ENCODE results near the gene DHRSX. TPM values are rescaled to one million over a fixed set of nuclear protein-coding genes. Genes with fewer than 3 reads are reported as not detected.

The DHRSX gene
- total RNA-seq, 2 donors from 2014 or later, result 24.2 to 37.1 TPM

GRCh38 chrX:2311501-2311900, 189.3 kb downstream of the DHRSX start:
- Histone ChIP-seq H3K4me1 (replicated peaks) (no peaks in the 10 kb centered on the region), H3K9me3 (no peaks in the 10 kb centered on the region), H3K4me3 (no peak overlapping the region), H3K36me3 (no peaks in the 10 kb centered on the region), H3K27ac (no peak overlapping the region), H3K27me3 (replicated peaks; ENCODE audit: insufficient read depth) (no peaks in the 10 kb centered on the region)
- 43% methylated on average over 11 of the region's 11 CpGs for WGBS
- no peak for DNase-seq (ENCODE audit: low spot score)
- TF ChIP-seq POLR2A (IDR thresholded peaks at IDR 0.05) (no peak), CTCF (IDR thresholded peaks at IDR 0.05) (no peak), POLR2AphosphoS5 (IDR thresholded peaks at IDR 0.05) (no peak)
- intact Hi-C loops (cut with DNase I), result no loop called here

GRCh38 chrX:2301901-2302300, 198.9 kb downstream of the DHRSX start:
- DNase-seq (ENCODE audit: low spot score), result no peak
- TF ChIP-seq POLR2A (IDR thresholded peaks at IDR 0.05) (no peak), POLR2AphosphoS5 (IDR thresholded peaks at IDR 0.05) (no peak), CTCF (IDR thresholded peaks at IDR 0.05) (no peak)
- 87% methylated on average over 6 of the region's 6 CpGs for WGBS
- Histone ChIP-seq H3K4me3 (no peak overlapping the region), H3K9me3 (no peaks in the 10 kb centered on the region), H3K36me3 (no peaks in the 10 kb centered on the region), H3K27me3 (replicated peaks; ENCODE audit: insufficient read depth) (no peaks in the 10 kb centered on the region), H3K4me1 (replicated peaks) (no peaks in the 10 kb centered on the region), H3K27ac (no peak overlapping the region)
- intact Hi-C loops (cut with DNase I), result no loop called here

- H3K27ac ChIP-seq, result no peak overlapping the region
- intact Hi-C loops (cut with DNase I), result no loop called here
- DNase-seq (ENCODE audit: low spot score), result no peak
- H3K27me3 ChIP-seq (replicated peaks; ENCODE audit: insufficient read depth), result no peaks in the 10 kb centered on the region
- H3K9me3 ChIP-seq, result no peaks in the 10 kb centered on the region
- H3K36me3 ChIP-seq, result no peaks in the 10 kb centered on the region
- 49% methylated on average over 4 of the region's 4 CpGs for WGBS
- no peak for TF ChIP-seq CTCF (IDR thresholded peaks at IDR 0.05)
- no peak for TF ChIP-seq POLR2A (IDR thresholded peaks at IDR 0.05)
- no peak for TF ChIP-seq POLR2AphosphoS5 (IDR thresholded peaks at IDR 0.05)
- no peak overlapping the region for H3K4me3 ChIP-seq
- no peaks in the 10 kb centered on the region for H3K4me1 ChIP-seq (replicated peaks)
Measured at GRCh38 chrX:2299871-2300270, 200.9 kb downstream of the DHRSX start.

- H3K4me3 ChIP-seq, result no peak overlapping the region
- TF ChIP-seq POLR2AphosphoS5 (IDR thresholded peaks at IDR 0.05) (no peak), CTCF (IDR thresholded peaks at IDR 0.05) (no peak), POLR2A (IDR thresholded peaks at IDR 0.05) (no peak)
- H3K9me3 ChIP-seq, result no peaks in the 10 kb centered on the region
- no peaks in the 10 kb centered on the region for H3K27me3 ChIP-seq (replicated peaks; ENCODE audit: insufficient read depth)
- H3K4me1 ChIP-seq (replicated peaks), result no peaks in the 10 kb centered on the region
- H3K36me3 ChIP-seq, result no peaks in the 10 kb centered on the region
- intact Hi-C loops (cut with DNase I), result loop anchor here (5.0 kb wide), 1 partner anchor 306 kb away; no protein-coding TSS in a partner anchor
- WGBS, result 95% methylated on average over 2 of the region's 2 CpGs
- no peak for DNase-seq (ENCODE audit: low spot score)
- H3K27ac ChIP-seq, result no peak overlapping the region
Measured at GRCh38 chrX:2286731-2287130, 214.0 kb downstream of the DHRSX start.

- Histone ChIP-seq H3K36me3 (no peaks in the 10 kb centered on the region), H3K9me3 (no peaks in the 10 kb centered on the region), H3K4me3 (no peak overlapping the region), H3K27ac (no peak overlapping the region), H3K27me3 (replicated peaks; ENCODE audit: insufficient read depth) (no peaks in the 10 kb centered on the region), H3K4me1 (replicated peaks) (no peaks in the 10 kb centered on the region)
- 86% methylated on average over 4 of the region's 4 CpGs for WGBS
- TF ChIP-seq POLR2A (IDR thresholded peaks at IDR 0.05) (no peak), CTCF (IDR thresholded peaks at IDR 0.05) (no peak), POLR2AphosphoS5 (IDR thresholded peaks at IDR 0.05) (no peak)
- intact Hi-C loops (cut with DNase I), result no loop called here
- no peak for DNase-seq (ENCODE audit: low spot score)
Measured at GRCh38 chrX:2284601-2285000, 216.2 kb downstream of the DHRSX start.

Data from prostate gland (tissue), 2 donors.